ENCODE results near the gene APOBEC3C.

- no peak for TF ChIP-seq CTCF (conservative IDR thresholded peaks at IDR 0.05 in 1 of 2, IDR thresholded peaks at IDR 0.05 in 1 of 2; ENCODE audit: low read depth in 1 of 2, low read length in 2 of 2)
- no peak for TF ChIP-seq EZH2 (IDR thresholded peaks at IDR 0.05; ENCODE audit: low read length, missing control alignments)
These were observed 13.7 kb downstream of the APOBEC3C start for GRCh38 chr22:39027717-39028116.
